ENCODE measurements around the gene TBC1D16. TPM values are rescaled to one million over a fixed set of nuclear protein-coding genes. Genes with fewer than 3 reads are reported as not detected.

TBC1D16 gene
- total and polyA plus RNA-seq, 10 of the 15 experiments (the other 5 are each of a cell fraction or from before 2014, with no cell fraction given): 0.01 to 0.13 (median 0.06) TPM; not detected in 3

- no peak for FAIRE-seq
- no peak for TF ChIP-seq ZBTB11 (CRISPR knock-in tag; IDR thresholded peaks at IDR 0.05)
- Histone ChIP-seq H4K20me1 (ENCODE audit: control insufficient read depth, insufficient read depth) (no peaks in the 10 kb centered on the region; the same call in 1 of the 2 replicates), H3K4me3 (no peak overlapping the region), H3K4me2 (ENCODE audit: control insufficient read depth, insufficient read depth) (no peak overlapping the region), H2AFZ (ENCODE audit: control insufficient read depth, low read depth, low read length) (no peak overlapping the region), H3K27ac (ENCODE audit: control insufficient read depth, insufficient read depth) (no peak overlapping the region), H3K9ac (ENCODE audit: control insufficient read depth, insufficient read depth, low read length) (no peak overlapping the region), H3K9me3 (replicated peaks; ENCODE audit: control insufficient read depth, insufficient read depth, low read length) (no peaks in the 10 kb centered on the region), H3K27me3 (replicated peaks in 1 of 2; ENCODE audit: control insufficient read depth in 2 of 2, insufficient read depth in 2 of 2, low read length in 1 of 2) (no peaks in the 10 kb centered on the region; a peak in 1 of 4 replicates), H3K4me1 (ENCODE audit: control insufficient read depth, insufficient read depth, low read length) (no peaks in the 10 kb centered on the region), H3K36me3 (ENCODE audit: control insufficient read depth in 2 of 2, insufficient read depth in 2 of 2, low read length in 1 of 2) (no peaks in the 10 kb centered on the region), H3K79me2 (ENCODE audit: control insufficient read depth, insufficient read depth, low read length) (no peaks in the 10 kb centered on the region)
- no TSS peak for BruUV-seq (replicated peaks)
- no peak for DNase-seq (ENCODE audit: low read depth, low spot score)
- WGBS (ENCODE audit: insufficient coverage, insufficient replicate concordance, low lambda C conversion rate, missing lambda C conversion rate): 39% methylated on average over 10 of the region's 10 CpGs
- intact Hi-C loops (cut with micrococcal nuclease; ENCODE audit: unreplicated experiment) (no loop called here), in situ Hi-C loops (cut with MboI) (no loop called here)
- POLR2A ChIA-PET: no interaction called here
- SMC1A ChIA-PET (ENCODE audit: uncharacterized antibody, unreplicated experiment): no interaction called here
- no peak for ATAC-seq
- CTCF ChIA-PET: interaction anchor here (2.2 kb wide), 1 partner anchor 19 kb away, joined by 9 read pairs; no protein-coding TSS in a partner anchor
- RAD21 ChIA-PET (ENCODE audit: unreplicated experiment): no interaction called here
Observed at GRCh38 chr17:80026359-80027042, 9.2 kb downstream of the TBC1D16 start.

- FAIRE-seq: no peak
Observed at GRCh38 chr17:80025796-80026195, 9.9 kb downstream of the TBC1D16 start.

More at GRCh38 chr17:80025796-80026195, 9.9 kb downstream of the TBC1D16 start:
- in situ Hi-C loops (cut with MboI): no loop called here
- intact Hi-C loops (cut with micrococcal nuclease; ENCODE audit: unreplicated experiment): no loop called here
- ChIA-PET POLR2A (no interaction called here), CTCF (no interaction called here), SMC1A (ENCODE audit: uncharacterized antibody, unreplicated experiment) (no interaction called here), RAD21 (ENCODE audit: unreplicated experiment) (no interaction called here)
- ATAC-seq (no peak), DNase-seq (ENCODE audit: low read depth, low spot score) (no peak)
- no peak overlapping the region for H2AFZ ChIP-seq (ENCODE audit: control insufficient read depth, low read depth, low read length)
- TF ChIP-seq KAT2A (conservative IDR thresholded peaks at IDR 0.05; ENCODE audit: control insufficient read depth, low read depth, low read length) (no peak), SREBF1 (IDR thresholded peaks at IDR 0.05; ENCODE audit: low read length) (no peak), SRF (IDR thresholded peaks at IDR 0.05; ENCODE audit: low read depth in 2 of 2, low read length in 2 of 2) (no peak), EZH2 (IDR thresholded peaks at IDR 0.05; ENCODE audit: borderline replicate concordance, control insufficient read depth, low read depth, low read length) (no peak), EP300 (IDR thresholded peaks at IDR 0.05; ENCODE audit: borderline replicate concordance in 1 of 2, control insufficient read depth in 1 of 2, low read depth in 2 of 2, low read length in 2 of 2) (no peak), FOXM1 (IDR thresholded peaks at IDR 0.05; ENCODE audit: low read depth, low read length) (no peak), ZZZ3 (IDR thresholded peaks at IDR 0.05; ENCODE audit: control insufficient read depth, insufficient read length, low read depth) (no peak), YY1 (IDR thresholded peaks at IDR 0.05; ENCODE audit: low read depth, low read length) (no peak), CREM (IDR thresholded peaks at IDR 0.05; ENCODE audit: low read depth) (no peak), BMI1 (IDR thresholded peaks at IDR 0.05; ENCODE audit: borderline replicate concordance) (no peak), STAT3 (IDR thresholded peaks at IDR 0.05; ENCODE audit: low read depth, low read length) (no peak), NFYB (IDR thresholded peaks at IDR 0.05; ENCODE audit: insufficient read depth, low read depth, low read length) (no peak)
- no peaks in the 10 kb centered on the region for H3K4me1 ChIP-seq (ENCODE audit: control insufficient read depth, insufficient read depth, low read length)
- H3K9me3 ChIP-seq (replicated peaks; ENCODE audit: control insufficient read depth, insufficient read depth, low read length): no peaks in the 10 kb centered on the region
- no peak overlapping the region for H3K4me2 ChIP-seq (ENCODE audit: control insufficient read depth, insufficient read depth)
- no peaks in the 10 kb centered on the region; a peak in 1 of 4 replicates for H3K27me3 ChIP-seq (replicated peaks in 1 of 2; ENCODE audit: control insufficient read depth in 2 of 2, insufficient read depth in 2 of 2, low read length in 1 of 2)
- H3K27ac ChIP-seq (ENCODE audit: control insufficient read depth, insufficient read depth): no peak overlapping the region
- BruUV-seq (replicated peaks): no TSS peak
- H3K36me3 ChIP-seq (ENCODE audit: control insufficient read depth in 2 of 2, insufficient read depth in 2 of 2, low read length in 1 of 2): no peaks in the 10 kb centered on the region
- H4K20me1 ChIP-seq (ENCODE audit: control insufficient read depth, insufficient read depth): no peaks in the 10 kb centered on the region; the same call in 1 of the 2 replicates
- H3K9ac ChIP-seq (ENCODE audit: control insufficient read depth, insufficient read depth, low read length): no peak overlapping the region
- WGBS (ENCODE audit: insufficient coverage, insufficient replicate concordance, low lambda C conversion rate, missing lambda C conversion rate): 51% methylated on average over 10 of the region's 10 CpGs
- no peak overlapping the region for H3K4me3 ChIP-seq
- no peaks in the 10 kb centered on the region for H3K79me2 ChIP-seq (ENCODE audit: control insufficient read depth, insufficient read depth, low read length)

Data from GM12878 (cell line).